HG03196 (cell line): ENCODE data around the gene RMI2.

ENCODE experiments used
- ATAC-seq: cut with Tn5 transposase; IDR thresholded peaks from one replicate; pipeline ENCODE4 v1.9.1; 2021; ENCODE audit not compliant: unreplicated experiment

RMI2 gene

GRCh38 chr16:11379420-11379819 lies 34.2 kb downstream of the RMI2 start:
- peak; percentile 75 for ATAC-seq

GRCh38 chr16:11380836-11381235 lies 35.6 kb downstream of the RMI2 start:
- ATAC-seq = no peak

GRCh38 chr16:11383481-11384183 lies 38.4 kb downstream of the RMI2 start:
- no peak for ATAC-seq

- ATAC-seq = no peak
Observed at GRCh38 chr16:11384184-11384955, 39.1 kb downstream of the RMI2 start.

GRCh38 chr16:11384956-11385586 lies 39.8 kb downstream of the RMI2 start:
- ATAC-seq = no peak

GRCh38 chr16:11386054-11386680 lies 40.9 kb downstream of the RMI2 start:
- no peak for ATAC-seq

GRCh38 chr16:11386791-11387546 lies 41.7 kb downstream of the RMI2 start:
- ATAC-seq = no peak

GRCh38 chr16:11389083-11389482 lies 43.8 kb downstream of the RMI2 start:
- ATAC-seq = no peak

GRCh38 chr16:11389631-11390565 lies 44.6 kb downstream of the RMI2 start:
- ATAC-seq = no peak

GRCh38 chr16:11390573-11391495 lies 45.6 kb downstream of the RMI2 start:
- no peak for ATAC-seq

GRCh38 chr16:11391576-11391975 lies 46.3 kb downstream of the RMI2 start:
- ATAC-seq = no peak

- no peak for ATAC-seq
Observed at GRCh38 chr16:11392041-11392581, 46.9 kb downstream of the RMI2 start.

- ATAC-seq = no peak
Observed at GRCh38 chr16:11393366-11393765, 48.1 kb downstream of the RMI2 start.

GRCh38 chr16:11393861-11394592 lies 48.8 kb downstream of the RMI2 start:
- no peak for ATAC-seq

GRCh38 chr16:11394593-11394960 lies 49.3 kb downstream of the RMI2 start:
- ATAC-seq = no peak

GRCh38 chr16:11395008-11395948 lies 50.0 kb downstream of the RMI2 start:
- no peak for ATAC-seq

GRCh38 chr16:11395949-11396240 lies 50.6 kb downstream of the RMI2 start:
- ATAC-seq = no peak
